Pancreas (tissue), 10 donors: Measurements from ENCODE around the gene SEMA3D. TPM values are rescaled to one million over a fixed set of nuclear protein-coding genes. Genes with fewer than 3 reads are reported as not detected.

Experiments
- ATAC-seq, 4 donors: fragments of 200-7000 bp; cut with Tn5 transposase; one replicate each; pipeline versions ENCODE4 v1.8.0 to v1.9.1; 2020; ENCODE audit warnings: mild to moderate bottlenecking in 4 of 4, moderate library complexity in 4 of 4
- DNase-seq, 6 donors: peaks; one replicate each; pipeline ENCODE4 v3.0.0-alpha.2; 2020
- FAIRE-seq: peaks from 2 replicates; lab custom pipeline; 2012; peaks lifted over from hg19 to GRCh38; lab: Jason Lieb, UNC
- H3K27ac ChIP-seq, 4 donors: fragments of 200-600 bp; sonication (generic); 1 replicate in 3 of 4; 2 replicates in 1 of 4; pipeline versions ENCODE4 v1.5.0 to v1.8.0; 2020
- H3K27me3 ChIP-seq, 4 donors: fragments of 200-600 bp; one replicate each; pipeline ENCODE4 v1.8.0; 2021
- H3K36me3 ChIP-seq, 3 donors: fragments of 200-600 bp; sonication (generic) in 1 of 3; one replicate each; pipeline versions ENCODE4 v1.5.0 to v1.8.0; 2020 to 2021
- H3K4me1 ChIP-seq, 3 donors: fragments of 200-600 bp; one replicate each; pipeline ENCODE4 v1.8.0; 2021
- H3K4me3 ChIP-seq, 4 donors: fragments of 200-600 bp; sonication (generic) in 2 of 4; one replicate each; pipeline versions ENCODE4 v1.5.0 to v1.8.0; 2020 to 2021
- H3K9me3 ChIP-seq, 4 donors: fragments of 200-600 bp; one replicate each; pipeline ENCODE4 v1.8.0; 2021
- WGBS, 2 donors: extraction: QIAGEN DNeasy Blood & Tissue Kit; methylation state at CpG; one replicate each; pipeline ENCODE4 v1.1.7; 2013; 5-methylcytosine and 5-hydroxymethylcytosine counted together
- intact Hi-C, 3 donors: fragments of 100-400 bp; cut with DNase I; formaldehyde crosslinking; loops; one replicate each; pipeline versions ENCODE4 v1.11.1 to v1.14.2; 2022
- polyA plus RNA-seq, 2 donors: library from polyadenylated mRNA; stranded (reverse); fragments of 200-250 nt; gene quantifications; one replicate each; pipeline ENCODE4 v1.2.3, GENCODE V29; 2013
- total RNA-seq, 6 donors: library from RNA; stranded (reverse); fragmentation: NEBNext Ultra II Directional in 4 of 6; extraction: Animal tissue kit (Norgen Biotek cat#: 25700) in 4 of 6; gene quantifications; one replicate each; pipeline versions ENCODE4 v1.2.1 to v1.2.4, GENCODE V29; 2021 to 2023
- TF ChIP-seq, protein P1 (sequence below), 4 donors: fragments of 200-600 bp; sonication (generic) in 3 of 4; IDR thresholded peaks; one replicate each; pipeline versions ENCODE4 v1.5.0 to v1.8.0; 2021; ENCODE audit warnings: antibody characterized with exemption in 4 of 4
- donor health status: healthy with polysubstance abuse.
- donor health status: DM: no; HTN: no; CAD: no; lungs with moderate emphysema.
- donor health status: DM: no; HTN: no; CAD: no.
- donor health status: control.
- donor health status: control.
- donor health status: Bipolar disorder and iron deficiency.
- donor health status: DM: yes; HTN: yes; CAD: no.
- donor health status: DM: no; HTN: no; CAD: no.
- donor health status: DM: no; HTN: no; CAD: no.
- donor health status: DM: yes; HTN: yes; CAD: no.

SEMA3D gene
- total and polyA plus RNA-seq, 8 donors: 0.14 to 0.28 (median 0.19) TPM

DNA sequence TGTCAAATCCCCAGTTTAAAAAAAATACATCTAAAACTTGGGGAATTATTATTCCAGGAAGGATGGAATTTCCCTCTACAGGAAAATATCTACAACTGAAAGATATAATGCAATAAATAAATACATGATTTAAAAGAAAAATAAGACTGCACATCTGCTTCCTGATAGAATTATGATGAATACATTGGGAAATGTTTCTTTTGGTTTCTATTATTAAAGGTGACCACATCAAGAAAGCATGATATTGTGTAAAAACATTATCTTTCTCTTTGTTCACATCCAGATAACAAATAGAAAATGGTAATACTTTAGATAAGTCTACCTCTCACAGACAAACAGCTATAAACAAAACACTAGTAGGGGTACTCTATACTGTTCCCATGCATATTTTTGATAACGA, 19.2 kb downstream of the SEMA3D start:
- TF ChIP-seq, protein P1, sequence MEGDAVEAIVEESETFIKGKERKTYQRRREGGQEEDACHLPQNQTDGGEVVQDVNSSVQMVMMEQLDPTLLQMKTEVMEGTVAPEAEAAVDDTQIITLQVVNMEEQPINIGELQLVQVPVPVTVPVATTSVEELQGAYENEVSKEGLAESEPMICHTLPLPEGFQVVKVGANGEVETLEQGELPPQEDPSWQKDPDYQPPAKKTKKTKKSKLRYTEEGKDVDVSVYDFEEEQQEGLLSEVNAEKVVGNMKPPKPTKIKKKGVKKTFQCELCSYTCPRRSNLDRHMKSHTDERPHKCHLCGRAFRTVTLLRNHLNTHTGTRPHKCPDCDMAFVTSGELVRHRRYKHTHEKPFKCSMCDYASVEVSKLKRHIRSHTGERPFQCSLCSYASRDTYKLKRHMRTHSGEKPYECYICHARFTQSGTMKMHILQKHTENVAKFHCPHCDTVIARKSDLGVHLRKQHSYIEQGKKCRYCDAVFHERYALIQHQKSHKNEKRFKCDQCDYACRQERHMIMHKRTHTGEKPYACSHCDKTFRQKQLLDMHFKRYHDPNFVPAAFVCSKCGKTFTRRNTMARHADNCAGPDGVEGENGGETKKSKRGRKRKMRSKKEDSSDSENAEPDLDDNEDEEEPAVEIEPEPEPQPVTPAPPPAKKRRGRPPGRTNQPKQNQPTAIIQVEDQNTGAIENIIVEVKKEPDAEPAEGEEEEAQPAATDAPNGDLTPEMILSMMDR (IDR thresholded peaks at IDR 0.05): no peak
- WGBS, 2 donors: 87 to 94% methylated on average over 1 of the region's 1 CpG
- Histone ChIP-seq H3K4me3 (no peak overlapping the region), H3K27me3 (no peaks in the 10 kb centered on the region), H3K4me1 (no peaks in the 10 kb centered on the region), H3K36me3 (no peaks in the 10 kb centered on the region), H3K9me3 (no peaks in the 10 kb centered on the region), H3K27ac (no peak overlapping the region)
- ATAC-seq: no peak
- DNase-seq: no peak
- intact Hi-C loops: no loop called here
- FAIRE-seq: no peak

DNA sequence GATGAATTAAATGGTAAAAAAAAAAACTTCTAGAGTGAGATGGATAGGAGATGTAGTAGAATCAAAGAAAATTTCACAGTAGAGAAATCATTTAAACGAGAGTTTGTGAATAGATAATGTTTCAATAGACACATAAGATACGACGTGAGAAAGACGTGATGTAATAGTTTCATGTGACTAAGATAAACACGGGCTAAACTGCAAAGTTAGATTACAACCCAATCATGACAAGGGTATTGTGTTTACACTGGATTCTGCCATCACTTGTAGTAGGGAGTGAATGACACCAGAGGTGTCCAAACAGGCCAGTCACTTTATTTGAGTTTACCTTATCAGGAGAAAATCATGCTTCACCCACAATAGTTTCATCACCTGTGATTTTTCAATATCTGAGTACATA, 21.6 kb downstream of the SEMA3D start:
- DNase-seq: no peak
- H3K9me3 ChIP-seq: no peaks in the 10 kb centered on the region
- no peak for ATAC-seq
- no peak overlapping the region for H3K27ac ChIP-seq
- FAIRE-seq: no peak
- intact Hi-C loops: no loop called here
- no peaks in the 10 kb centered on the region for H3K36me3 ChIP-seq
- 34 to 42% methylated on average over 5 of the region's 5 CpGs for WGBS, 2 donors
- no peaks in the 10 kb centered on the region for H3K27me3 ChIP-seq
- H3K4me3 ChIP-seq: no peak overlapping the region
- TF ChIP-seq, protein P1 (IDR thresholded peaks at IDR 0.05): no peak
- no peaks in the 10 kb centered on the region for H3K4me1 ChIP-seq

DNA sequence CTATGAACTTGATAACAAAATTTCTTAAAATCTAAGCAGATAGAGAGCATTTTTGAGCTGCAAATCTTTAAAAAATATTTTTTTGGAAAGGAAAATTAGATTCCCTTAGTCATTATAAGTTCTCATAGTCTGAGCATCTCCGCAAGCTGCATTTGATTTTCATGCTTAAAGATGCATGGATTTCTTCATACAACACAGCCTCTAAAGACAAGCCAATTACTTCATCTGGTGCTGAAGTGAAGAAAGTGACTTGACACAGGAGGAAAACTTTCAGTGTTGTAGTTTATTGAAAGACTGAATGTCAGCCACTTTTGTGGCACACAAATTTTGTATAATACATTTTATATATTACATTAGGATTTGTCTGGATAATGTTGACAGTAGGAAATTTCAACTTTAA, 22.5 kb downstream of the SEMA3D start:
- no peaks in the 10 kb centered on the region for H3K9me3 ChIP-seq
- no peak for ATAC-seq
- intact Hi-C loops: no loop called here

DNA sequence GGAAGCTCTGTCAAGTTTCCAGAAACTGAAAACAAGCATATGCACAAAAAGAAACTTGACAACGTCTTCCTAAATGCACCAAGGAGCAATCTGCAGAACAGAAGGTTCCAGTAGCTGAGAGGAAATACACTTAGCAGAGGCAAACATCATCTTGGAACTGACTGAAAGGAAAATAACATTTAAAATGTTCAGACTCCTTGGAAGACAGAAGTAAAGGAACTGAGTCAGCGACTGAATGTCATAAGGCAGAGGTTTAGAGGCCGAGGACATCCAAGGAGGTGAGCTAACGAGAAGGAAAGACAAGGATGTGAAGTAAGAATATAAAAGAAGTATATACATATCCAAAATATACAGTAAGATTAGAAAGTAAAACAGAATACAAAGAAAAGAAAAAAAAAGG, 24.1 kb downstream of the SEMA3D start:
- 64 to 71% methylated on average over 4 of the region's 4 CpGs for WGBS, 2 donors
- intact Hi-C loops: no loop called here

More for the DNA sequence above, 22.5 kb downstream of the SEMA3D start:
- Histone ChIP-seq H3K27me3 (no peaks in the 10 kb centered on the region), H3K36me3 (no peaks in the 10 kb centered on the region), H3K4me3 (no peak overlapping the region), H3K4me1 (no peaks in the 10 kb centered on the region), H3K27ac (no peak overlapping the region)
- TF ChIP-seq, protein P1 (IDR thresholded peaks at IDR 0.05): no peak
- WGBS, 2 donors: 96 to 100% methylated on average over 1 of the region's 1 CpG
- DNase-seq: no peak
- FAIRE-seq: no peak

DNA sequence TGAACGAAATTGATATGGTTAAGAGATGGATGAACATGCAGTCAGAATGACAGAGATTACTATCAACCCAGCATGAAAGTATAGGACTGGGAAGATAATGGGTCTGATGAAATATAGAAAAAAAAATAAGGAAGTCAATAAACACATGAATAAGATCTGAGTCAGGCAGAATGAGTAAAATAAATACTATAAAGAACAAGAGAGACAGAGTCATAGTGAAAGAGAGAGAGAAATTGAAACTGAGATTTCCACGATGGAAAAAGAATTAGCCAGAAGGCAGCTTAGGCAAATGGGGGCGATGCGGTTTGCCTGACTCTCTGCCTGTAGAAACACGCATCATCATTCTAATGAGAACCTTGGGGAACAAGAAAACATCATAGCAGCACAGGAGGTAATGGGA, 26.6 kb downstream of the SEMA3D start:
- Histone ChIP-seq H3K4me3 (no peak overlapping the region), H3K9me3 (no peaks in the 10 kb centered on the region), H3K4me1 (peaks cover 0 to 5% (median 0%) of the 10 kb centered on the region in 3 donors), H3K27me3 (no peaks in the 10 kb centered on the region), H3K36me3 (no peaks in the 10 kb centered on the region), H3K27ac (no peak overlapping the region)
- intact Hi-C loops: no loop called here
- FAIRE-seq (no peak), DNase-seq (no peak), ATAC-seq (no peak)
- TF ChIP-seq, protein P1 (IDR thresholded peaks at IDR 0.05): no peak
- 74 to 76% methylated on average over 5 of the region's 5 CpGs for WGBS, 2 donors

More for the DNA sequence above, 24.1 kb downstream of the SEMA3D start:
- ATAC-seq (no peak), FAIRE-seq (no peak), DNase-seq (no peak)
- no peaks in the 10 kb centered on the region for H3K4me1 ChIP-seq
- no peaks in the 10 kb centered on the region for H3K27me3 ChIP-seq
- no peak overlapping the region for H3K4me3 ChIP-seq
- H3K9me3 ChIP-seq: no peaks in the 10 kb centered on the region
- no peaks in the 10 kb centered on the region for H3K36me3 ChIP-seq
- TF ChIP-seq, protein P1 (IDR thresholded peaks at IDR 0.05): no peak
- no peak overlapping the region for H3K27ac ChIP-seq
